Astrocyte (in vitro differentiated cells and primary cell): ENCODE results near the gene PPP2R5C. TPM values are rescaled to one million over a fixed set of nuclear protein-coding genes. Genes with fewer than 3 reads are reported as not detected.

Experiments used
- DNase-seq: peaks from one replicate; pipeline ENCODE4 v3.0.0-alpha.2; 2010; ENCODE audit warnings: low read depth
- FAIRE-seq: peaks from 2 replicates; lab custom pipeline; 2011; peaks lifted over from hg19 to GRCh38; lab: Jason Lieb, UNC
- H2AFZ ChIP-seq: 2 replicates; pipeline ENCODE4 v1.6.0; 2012; ENCODE audit warnings: low read depth, low read length, inconsistent platforms
- H3K27ac ChIP-seq: 2 replicates; pipeline ENCODE4 v1.5.1; 2011; ENCODE audit warnings: low read depth, low read length, inconsistent platforms
- H3K27me3 ChIP-seq: 2 replicates; pipeline ENCODE4 v1.6.0; 2011; ENCODE audit warnings: low read length, inconsistent platforms; ENCODE audit not compliant: insufficient read depth
- H3K36me3 ChIP-seq: 2 replicates; pipeline ENCODE4 v1.5.1; 2011; ENCODE audit warnings: low read length, inconsistent platforms; ENCODE audit not compliant: insufficient read depth
- H3K4me1 ChIP-seq: 2 replicates; pipeline ENCODE4 v1.5.1; 2011; ENCODE audit warnings: low read length, inconsistent platforms; ENCODE audit not compliant: insufficient read depth
- H3K4me2 ChIP-seq: 2 replicates; pipeline ENCODE4 v1.6.0; 2012; ENCODE audit warnings: low read length, inconsistent platforms
- H3K4me3 ChIP-seq: 2 replicates; pipeline ENCODE4 v1.5.1; 2011; ENCODE audit warnings: low read depth, mild to moderate bottlenecking, low read length, inconsistent platforms; ENCODE audit not compliant: insufficient read depth
- H3K79me2 ChIP-seq: 2 replicates; pipeline ENCODE4 v1.6.0; 2012; ENCODE audit warnings: mild to moderate bottlenecking, low read length, inconsistent platforms; ENCODE audit not compliant: insufficient read depth
- H3K9ac ChIP-seq: 2 replicates; pipeline ENCODE4 v1.6.0; 2012; ENCODE audit warnings: mild to moderate bottlenecking, low read length, inconsistent platforms
- H3K9me3 ChIP-seq: 2 replicates; pipeline ENCODE4 v1.5.1; 2012; ENCODE audit warnings: low read depth, mild to moderate bottlenecking, low read length, inconsistent platforms; ENCODE audit not compliant: insufficient read depth
- H4K20me1 ChIP-seq: 2 replicates; pipeline ENCODE4 v1.6.0; 2012; ENCODE audit warnings: low read length, inconsistent platforms; ENCODE audit not compliant: insufficient read depth
- H3K27ac Mint-ChIP-seq: one replicate; pipeline ENCODE4 v1.8.0; 2021; ENCODE audit warnings: mild to moderate bottlenecking, mixed read lengths; ENCODE audit not compliant: unreplicated experiment
- H3K27me3 Mint-ChIP-seq: one replicate; pipeline ENCODE4 v1.8.0; 2021; ENCODE audit warnings: low read depth, mixed read lengths; ENCODE audit not compliant: unreplicated experiment
- H3K36me3 Mint-ChIP-seq: one replicate; pipeline ENCODE4 v1.8.0; 2021; ENCODE audit warnings: low read depth, mixed read lengths; ENCODE audit not compliant: unreplicated experiment
- H3K4me1 Mint-ChIP-seq: one replicate; pipeline ENCODE4 v1.8.0; 2021; ENCODE audit warnings: low read depth, mixed read lengths; ENCODE audit not compliant: unreplicated experiment
- H3K4me3 Mint-ChIP-seq: one replicate; pipeline ENCODE4 v1.8.0; 2021; ENCODE audit warnings: mild to moderate bottlenecking, moderate library complexity, mixed read lengths; ENCODE audit not compliant: unreplicated experiment
- H3K9me3 Mint-ChIP-seq: one replicate; pipeline ENCODE4 v1.8.0; 2021; ENCODE audit warnings: mild to moderate bottlenecking, mixed read lengths; ENCODE audit not compliant: unreplicated experiment
- CTCF ChIP-seq: IDR thresholded peaks from 2 replicates; pipeline ENCODE4 v1.5.1; 2011; ENCODE audit warnings: low read depth, mild to moderate bottlenecking, inconsistent platforms, low read length, moderate library complexity; ENCODE audit not compliant: insufficient read depth
- EZH2 ChIP-seq: IDR thresholded peaks from 2 replicates; pipeline ENCODE4 v1.6.1; 2012; ENCODE audit warnings: mild to moderate bottlenecking, low read length, inconsistent platforms; ENCODE audit not compliant: insufficient read depth
- total RNA-seq: library from RNA; stranded (reverse); gene quantifications from 2 replicates; pipeline ENCODE4 v1.2.1, GENCODE V29; 2021

The PPP2R5C gene
- total RNA-seq, 1 donor from 2014 or later: 102 TPM

- Mint-ChIP-seq H3K4me3 (no peak overlapping the region), H3K4me1 (no peaks in the 10 kb centered on the region), H3K9me3 (no peaks in the 10 kb centered on the region), H3K36me3 (peaks cover 6% of the 10 kb centered on the region), H3K27ac (no peak overlapping the region), H3K27me3 (no peaks in the 10 kb centered on the region)
- H3K27ac ChIP-seq: no peak overlapping the region
- no peak overlapping the region for H3K4me2 ChIP-seq
- peaks cover 3% of the 10 kb centered on the region for H3K36me3 ChIP-seq
- H2AFZ ChIP-seq: no peak overlapping the region
- FAIRE-seq (no peak), DNase-seq (no peak)
- H3K9me3 ChIP-seq: no peaks in the 10 kb centered on the region
- no peak for TF ChIP-seq EZH2
- TF ChIP-seq CTCF: no peak
- H3K27me3 ChIP-seq: no peaks in the 10 kb centered on the region
- H3K4me3 ChIP-seq: no peak overlapping the region
- peaks cover 5% of the 10 kb centered on the region for H3K4me1 ChIP-seq
- H3K9ac ChIP-seq: no peak overlapping the region
- no peaks in the 10 kb centered on the region for H4K20me1 ChIP-seq
- no peaks in the 10 kb centered on the region for H3K79me2 ChIP-seq
Measured at GRCh38 chr14:101928415-101928841, 166.9 kb downstream of the PPP2R5C start.

GRCh38 chr14:101929096-101929495 is 167.6 kb downstream of the PPP2R5C start:
- Histone ChIP-seq H3K36me3 (peaks cover 3% of the 10 kb centered on the region), H3K4me2 (no peak overlapping the region), H3K9ac (no peak overlapping the region), H2AFZ (no peak overlapping the region), H3K79me2 (no peaks in the 10 kb centered on the region), H3K27ac (no peak overlapping the region), H3K27me3 (no peaks in the 10 kb centered on the region), H3K4me3 (no peak overlapping the region), H4K20me1 (no peaks in the 10 kb centered on the region), H3K4me1 (peaks cover 5% of the 10 kb centered on the region), H3K9me3 (no peaks in the 10 kb centered on the region)
- H3K27ac Mint-ChIP-seq: no peak overlapping the region
- TF ChIP-seq EZH2 (no peak), CTCF (no peak)
- FAIRE-seq (no peak), DNase-seq (no peak)
- H3K4me3 Mint-ChIP-seq: no peak overlapping the region
- H3K9me3 Mint-ChIP-seq: no peaks in the 10 kb centered on the region
- H3K27me3 Mint-ChIP-seq: peaks cover 5% of the 10 kb centered on the region
- H3K4me1 Mint-ChIP-seq: no peaks in the 10 kb centered on the region
- peaks cover 6% of the 10 kb centered on the region for H3K36me3 Mint-ChIP-seq

DNA sequence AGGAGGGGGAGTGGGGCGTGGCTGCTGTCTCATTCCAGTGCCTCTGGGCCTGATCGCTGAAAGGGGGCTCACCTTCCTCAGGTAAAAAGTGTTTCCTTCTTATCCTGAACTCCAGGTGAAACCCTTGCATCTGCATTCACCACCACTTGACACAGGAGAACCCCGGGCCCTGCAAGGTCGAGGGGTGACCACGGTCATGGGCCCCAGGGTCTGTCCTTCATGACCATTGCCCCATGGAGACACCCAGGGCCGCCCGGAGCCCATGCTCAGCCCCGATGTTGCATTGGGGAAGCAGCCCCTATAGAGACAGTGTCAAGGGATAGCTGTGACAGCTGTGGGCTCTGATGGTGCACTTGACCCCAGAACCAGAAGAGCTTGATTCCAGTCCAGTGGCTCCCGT is 168.4 kb downstream of the PPP2R5C start:
- DNase-seq: no peak
- H4K20me1 ChIP-seq: no peaks in the 10 kb centered on the region
- H3K9me3 ChIP-seq: no peaks in the 10 kb centered on the region
- no peak overlapping the region for H3K4me3 ChIP-seq
- Mint-ChIP-seq H3K27me3 (peaks cover 5% of the 10 kb centered on the region), H3K4me1 (no peaks in the 10 kb centered on the region), H3K9me3 (no peaks in the 10 kb centered on the region), H3K4me3 (no peak overlapping the region), H3K27ac (peak overlapping the region; percentile 7), H3K36me3 (peaks cover 6% of the 10 kb centered on the region)
- H3K27ac ChIP-seq: no peak overlapping the region
- peaks cover 5% of the 10 kb centered on the region for H3K4me1 ChIP-seq
- no peak for TF ChIP-seq EZH2
- no peak for TF ChIP-seq CTCF
- no peaks in the 10 kb centered on the region for H3K27me3 ChIP-seq
- no peak overlapping the region for H2AFZ ChIP-seq
- H3K36me3 ChIP-seq: peaks cover 3% of the 10 kb centered on the region
- no peak for FAIRE-seq
- no peak overlapping the region for H3K9ac ChIP-seq
- H3K79me2 ChIP-seq: no peaks in the 10 kb centered on the region
- H3K4me2 ChIP-seq: no peak overlapping the region
